ENCODE data around the gene CLDN1. TPM values are rescaled to one million over a fixed set of nuclear protein-coding genes. Genes with fewer than 3 reads are reported as not detected.

CLDN1 gene
- total and polyA plus RNA-seq, 2 of the 8 experiments (the other 6 are each of a cell fraction or from before 2014, with no cell fraction given), result 3.1 to 6.1 TPM

GRCh38 chr3:190314741-190315140 is 7.5 kb downstream of the CLDN1 start:
- Histone ChIP-seq H4K20me1 (replicated peaks in 1 of 2; ENCODE audit: control insufficient read depth in 1 of 2, insufficient read depth in 2 of 2, low read length in 2 of 2) (no peaks in the 10 kb centered on the region), H3K4me2 (ENCODE audit: insufficient read depth in 1 of 2, low read depth in 2 of 2, low read length in 2 of 2) (no peak overlapping the region), H3K23me2 (ENCODE audit: low read depth, low read length) (no peaks in the 10 kb centered on the region), H2AFZ (ENCODE audit: low read length) (no peak overlapping the region), H3K27me3 (replicated peaks in 1 of 4; ENCODE audit: control insufficient read depth in 3 of 4, extremely low read depth in 1 of 4, insufficient read depth in 3 of 4, low read length in 3 of 4) (no peaks in the 10 kb centered on the region), H3K4me1 (replicated peaks in 1 of 4; ENCODE audit: control insufficient read depth in 3 of 4, insufficient read depth in 4 of 4, low read length in 3 of 4) (no peaks in the 10 kb centered on the region), H3K56ac (replicated peaks; ENCODE audit: insufficient read length, low read depth, low read length) (no peak overlapping the region), H2BK15ac (ENCODE audit: low read length) (no peak overlapping the region), H3K14ac (ENCODE audit: insufficient read length) (no peak overlapping the region), H3K27ac (ENCODE audit: low read depth, low read length) (no peak overlapping the region), H3K79me2 (ENCODE audit: control insufficient read depth in 1 of 2, insufficient read depth in 2 of 2, low read length in 2 of 2) (no peaks in the 10 kb centered on the region), H2BK120ac (replicated peaks; ENCODE audit: low read depth, low read length) (no peak overlapping the region), H4K91ac (replicated peaks; ENCODE audit: insufficient read length, low read length) (no peak overlapping the region), H2AK5ac (ENCODE audit: low read depth, low read length) (no peak overlapping the region), H3K9me3 (ENCODE audit: insufficient read depth in 2 of 2, low read depth in 1 of 2, low read length in 1 of 2) (no peaks in the 10 kb centered on the region), H2BK5ac (ENCODE audit: low read depth, low read length) (no peak overlapping the region), H4K5ac (ENCODE audit: insufficient read length, low read depth, low read length) (no peak overlapping the region), H2BK20ac (ENCODE audit: low read length) (no peak overlapping the region), H3K9ac (replicated peaks in 1 of 4; ENCODE audit: extremely low read depth in 1 of 4, low read depth in 3 of 4, low read length in 3 of 4) (no peak overlapping the region), H3K18ac (ENCODE audit: extremely low read depth, low read length) (no peak overlapping the region), H3K23ac (ENCODE audit: insufficient read length) (no peak overlapping the region), H2BK12ac (ENCODE audit: low read depth, low read length) (no peak overlapping the region), H4K8ac (ENCODE audit: extremely low read depth, insufficient read depth, low read length) (no peak overlapping the region), H3K79me1 (ENCODE audit: low read depth, low read length) (no peaks in the 10 kb centered on the region), H3K36me3 (ENCODE audit: control insufficient read depth in 2 of 4, insufficient read depth in 4 of 4, low read length in 3 of 4) (no peaks in the 10 kb centered on the region), H3K4me3 (ENCODE audit: extremely low read depth in 1 of 4, insufficient read depth in 2 of 4, low read depth in 3 of 4, low read length in 4 of 4) (no peak overlapping the region), H3K4ac (replicated peaks; ENCODE audit: insufficient read length, low read depth, low read length) (no peak overlapping the region)
- WGBS, 2 experiments (ENCODE audit: extremely low coverage in 1 of 2, insufficient coverage in 1 of 2, insufficient read length in 1 of 2, insufficient replicate concordance in 2 of 2, low coverage in 1 of 2, low lambda C conversion rate in 2 of 2, missing lambda C conversion rate in 1 of 2), result 77% methylated on average over 1 of the region's 1 CpG; no CpG with 5 or more reads in 1 of the 2 experiments
- FAIRE-seq, result no peak
- TF ChIP-seq GTF2F1 (IDR thresholded peaks at IDR 0.05; ENCODE audit: borderline replicate concordance, low read depth, low read length), result no peak
- CTCF ChIA-PET (ENCODE audit: partially characterized antibody), result interaction anchor here (1.1 to 1.4 kb wide), 2 partner anchors 8 to 12 kb away, joined by 3 to 5 read pairs; partner anchors contain the start of gene CLDN1
- no peak for DNase-seq (ENCODE audit: low read depth in 1 of 2, low spot score in 2 of 2)
- POLR2A ChIA-PET (ENCODE audit: partially characterized antibody), result no interaction called here

Measured in H1 (cell line).